ENCODE results near the gene CCDC30. TPM values are rescaled to one million over a fixed set of nuclear protein-coding genes. Genes with fewer than 3 reads are reported as not detected.

Gene CCDC30
- total RNA-seq, 1 experiment from 2014 or later: 1.3 TPM

DNA sequence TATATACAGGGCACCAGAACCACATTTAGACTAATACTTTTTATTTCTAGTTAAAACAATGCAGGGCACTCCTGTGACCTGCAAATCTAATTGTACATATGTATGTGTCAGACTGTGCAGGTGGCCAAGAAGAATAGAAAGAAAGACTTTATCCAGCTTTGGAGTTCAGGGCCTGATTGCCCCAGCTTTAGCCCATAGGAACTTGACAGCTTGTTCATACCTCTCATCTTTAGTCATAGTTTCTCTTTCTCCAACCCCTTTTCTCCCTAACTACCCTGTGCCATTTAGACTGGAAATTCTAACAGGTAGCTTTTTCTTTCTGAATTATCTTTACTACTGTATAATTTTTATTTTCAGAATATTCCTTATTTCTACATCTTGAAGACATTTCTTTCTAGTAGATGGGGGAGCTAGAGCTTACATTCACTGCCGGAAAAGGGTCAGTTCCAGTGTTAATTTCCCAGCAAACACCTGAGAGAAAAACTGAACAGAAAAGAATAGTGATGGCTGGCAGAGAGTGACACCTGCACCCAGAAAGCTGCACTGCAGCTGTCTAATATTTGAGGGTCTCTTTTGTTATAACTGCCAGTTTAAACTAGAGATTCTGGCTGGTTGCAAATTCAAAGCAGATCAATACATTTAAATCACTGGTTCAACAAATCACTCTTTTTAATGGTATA is 227.5 kb downstream of the CCDC30 start:
- H3K27ac ChIP-seq (ENCODE audit: low read length): no peak overlapping the region
- CTCF ChIA-PET: no interaction called here
- TF ChIP-seq, protein P1, sequence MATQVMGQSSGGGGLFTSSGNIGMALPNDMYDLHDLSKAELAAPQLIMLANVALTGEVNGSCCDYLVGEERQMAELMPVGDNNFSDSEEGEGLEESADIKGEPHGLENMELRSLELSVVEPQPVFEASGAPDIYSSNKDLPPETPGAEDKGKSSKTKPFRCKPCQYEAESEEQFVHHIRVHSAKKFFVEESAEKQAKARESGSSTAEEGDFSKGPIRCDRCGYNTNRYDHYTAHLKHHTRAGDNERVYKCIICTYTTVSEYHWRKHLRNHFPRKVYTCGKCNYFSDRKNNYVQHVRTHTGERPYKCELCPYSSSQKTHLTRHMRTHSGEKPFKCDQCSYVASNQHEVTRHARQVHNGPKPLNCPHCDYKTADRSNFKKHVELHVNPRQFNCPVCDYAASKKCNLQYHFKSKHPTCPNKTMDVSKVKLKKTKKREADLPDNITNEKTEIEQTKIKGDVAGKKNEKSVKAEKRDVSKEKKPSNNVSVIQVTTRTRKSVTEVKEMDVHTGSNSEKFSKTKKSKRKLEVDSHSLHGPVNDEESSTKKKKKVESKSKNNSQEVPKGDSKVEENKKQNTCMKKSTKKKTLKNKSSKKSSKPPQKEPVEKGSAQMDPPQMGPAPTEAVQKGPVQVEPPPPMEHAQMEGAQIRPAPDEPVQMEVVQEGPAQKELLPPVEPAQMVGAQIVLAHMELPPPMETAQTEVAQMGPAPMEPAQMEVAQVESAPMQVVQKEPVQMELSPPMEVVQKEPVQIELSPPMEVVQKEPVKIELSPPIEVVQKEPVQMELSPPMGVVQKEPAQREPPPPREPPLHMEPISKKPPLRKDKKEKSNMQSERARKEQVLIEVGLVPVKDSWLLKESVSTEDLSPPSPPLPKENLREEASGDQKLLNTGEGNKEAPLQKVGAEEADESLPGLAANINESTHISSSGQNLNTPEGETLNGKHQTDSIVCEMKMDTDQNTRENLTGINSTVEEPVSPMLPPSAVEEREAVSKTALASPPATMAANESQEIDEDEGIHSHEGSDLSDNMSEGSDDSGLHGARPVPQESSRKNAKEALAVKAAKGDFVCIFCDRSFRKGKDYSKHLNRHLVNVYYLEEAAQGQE (IDR thresholded peaks at IDR 0.05; ENCODE audit: insufficient read depth in 1 of 2, low read depth in 2 of 2, low read length in 1 of 2): no peak
- TF ChIP-seq SIN3A (IDR thresholded peaks at IDR 0.05; ENCODE audit: borderline replicate concordance, insufficient read depth, low read depth, low read length): no peak
- TF ChIP-seq, protein P2, sequence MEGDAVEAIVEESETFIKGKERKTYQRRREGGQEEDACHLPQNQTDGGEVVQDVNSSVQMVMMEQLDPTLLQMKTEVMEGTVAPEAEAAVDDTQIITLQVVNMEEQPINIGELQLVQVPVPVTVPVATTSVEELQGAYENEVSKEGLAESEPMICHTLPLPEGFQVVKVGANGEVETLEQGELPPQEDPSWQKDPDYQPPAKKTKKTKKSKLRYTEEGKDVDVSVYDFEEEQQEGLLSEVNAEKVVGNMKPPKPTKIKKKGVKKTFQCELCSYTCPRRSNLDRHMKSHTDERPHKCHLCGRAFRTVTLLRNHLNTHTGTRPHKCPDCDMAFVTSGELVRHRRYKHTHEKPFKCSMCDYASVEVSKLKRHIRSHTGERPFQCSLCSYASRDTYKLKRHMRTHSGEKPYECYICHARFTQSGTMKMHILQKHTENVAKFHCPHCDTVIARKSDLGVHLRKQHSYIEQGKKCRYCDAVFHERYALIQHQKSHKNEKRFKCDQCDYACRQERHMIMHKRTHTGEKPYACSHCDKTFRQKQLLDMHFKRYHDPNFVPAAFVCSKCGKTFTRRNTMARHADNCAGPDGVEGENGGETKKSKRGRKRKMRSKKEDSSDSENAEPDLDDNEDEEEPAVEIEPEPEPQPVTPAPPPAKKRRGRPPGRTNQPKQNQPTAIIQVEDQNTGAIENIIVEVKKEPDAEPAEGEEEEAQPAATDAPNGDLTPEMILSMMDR (IDR thresholded peaks at IDR 0.05): peak; percentile 28; the same call in 1 of the 2 replicates
- no peak for TF ChIP-seq POLR2AphosphoS5 (IDR thresholded peaks at IDR 0.05; ENCODE audit: low read depth, low read length)
- TF ChIP-seq TCF7L2 (IDR thresholded peaks at IDR 0.05; ENCODE audit: low read depth, low read length): no peak
- H3K4me3 ChIP-seq (ENCODE audit: low read depth in 2 of 2, low read length in 2 of 2): no peak overlapping the region
- H3K9me3 ChIP-seq (ENCODE audit: control insufficient read depth, insufficient read depth, low read depth, low read length): no peaks in the 10 kb centered on the region
- peaks cover 66% of the 10 kb centered on the region for H3K4me1 ChIP-seq (ENCODE audit: control insufficient read depth, insufficient read depth, low read length)
- BruUV-seq (replicated peaks): no TSS peak
- no peak for ATAC-seq
- in situ Hi-C loops (cut with HindIII; ENCODE audit: low pct_unique_long_range_greater_than_20kb, low sequenced_read_pairs): no loop called here
- H3K36me3 ChIP-seq (ENCODE audit: control insufficient read depth, insufficient read depth, low read length): peaks cover 51% of the 10 kb centered on the region
- no peak for DNase-seq (ENCODE audit: low read depth, low spot score)
- intact Hi-C loops (cut with micrococcal nuclease; ENCODE audit: unreplicated experiment): no loop called here
- POLR2A ChIA-PET: interaction anchor here (0.6 kb wide), 1 partner anchor 465 kb away, joined by 3 read pairs; no protein-coding TSS in a partner anchor
- H3K27me3 ChIP-seq (ENCODE audit: control insufficient read depth, insufficient read depth, low read length): no peaks in the 10 kb centered on the region

DNA sequence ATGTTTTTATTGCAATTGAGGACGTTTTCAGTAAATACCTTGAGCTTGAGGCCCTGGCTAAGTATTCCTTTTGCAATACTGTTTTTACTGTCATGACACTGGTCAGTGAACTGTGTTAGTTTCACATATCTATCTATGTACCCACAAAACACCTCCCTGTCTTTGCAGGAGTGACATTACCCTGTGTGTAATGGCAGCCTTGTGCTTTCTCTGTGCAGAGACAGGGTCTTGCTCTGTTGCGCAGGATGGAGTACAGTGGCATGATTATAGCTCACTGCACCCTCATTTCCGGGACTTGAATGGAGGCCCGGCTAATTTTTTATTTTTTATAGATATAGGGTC is 228.0 kb downstream of the CCDC30 start:
- in situ Hi-C loops (cut with HindIII; ENCODE audit: low pct_unique_long_range_greater_than_20kb, low sequenced_read_pairs): no loop called here
- POLR2A ChIA-PET: interaction anchor here (0.6 kb wide), 1 partner anchor 466 kb away, joined by 3 read pairs; no protein-coding TSS in a partner anchor
- ATAC-seq (no peak), DNase-seq (ENCODE audit: low read depth, low spot score) (no peak)
- intact Hi-C loops (cut with micrococcal nuclease; ENCODE audit: unreplicated experiment): no loop called here
- no peaks in the 10 kb centered on the region for H3K9me3 ChIP-seq (ENCODE audit: control insufficient read depth, insufficient read depth, low read depth, low read length)
- H3K27ac ChIP-seq (ENCODE audit: low read length): no peak overlapping the region
- no TSS peak for BruUV-seq (replicated peaks)
- H3K4me1 ChIP-seq (ENCODE audit: control insufficient read depth, insufficient read depth, low read length): peaks cover 61% of the 10 kb centered on the region
- peaks cover 51% of the 10 kb centered on the region for H3K36me3 ChIP-seq (ENCODE audit: control insufficient read depth, insufficient read depth, low read length)
- H3K27me3 ChIP-seq (ENCODE audit: control insufficient read depth, insufficient read depth, low read length): no peaks in the 10 kb centered on the region
- H3K4me3 ChIP-seq (ENCODE audit: low read depth in 2 of 2, low read length in 2 of 2): no peak overlapping the region
- no peak for TF ChIP-seq POLR2AphosphoS5 (IDR thresholded peaks at IDR 0.05; ENCODE audit: low read depth, low read length)
- TF ChIP-seq TCF7L2 (IDR thresholded peaks at IDR 0.05; ENCODE audit: low read depth, low read length): no peak
- TF ChIP-seq, protein P2 (IDR thresholded peaks at IDR 0.05): no peak
- TF ChIP-seq, protein P1 (IDR thresholded peaks at IDR 0.05; ENCODE audit: insufficient read depth in 1 of 2, low read depth in 2 of 2, low read length in 1 of 2): no peak
- no peak for TF ChIP-seq SIN3A (IDR thresholded peaks at IDR 0.05; ENCODE audit: borderline replicate concordance, insufficient read depth, low read depth, low read length)
- CTCF ChIA-PET: interaction anchor here (0.6 kb wide), 1 partner anchor 17 kb away, joined by 7 read pairs; no protein-coding TSS in a partner anchor

Measured in Panc1 (cell line).